Activated B cell treated with CpG ODN at 0.5 μM for 24 hours (primary cell): Measurements from ENCODE around the gene ANKRD62. TPM values are rescaled to one million over a fixed set of nuclear protein-coding genes. Genes with fewer than 3 reads are reported as not detected.

ENCODE experiments used
- ATAC-seq: fragments of 200-7000 bp; cut with Tn5 transposase; one replicate; pipeline ENCODE4 v1.10.0; 2021; ENCODE audit warnings: low read depth, mild to moderate bottlenecking, moderate library complexity
- CTCF ChIA-PET: fragments of 350-600 bp; sonication (Branson Sonifier 250); formaldehyde crosslinking; loops from one replicate; lab custom pipeline; 2021; ENCODE audit warnings: antibody characterized with exemption; lab: Charles Lee
- POLR2A ChIA-PET: fragments of 350-600 bp; sonication (Branson Sonifier 250); formaldehyde crosslinking; loops from one replicate; lab custom pipeline; 2021; ENCODE audit warnings: antibody characterized with exemption; lab: Charles Lee
- DNase-seq: peaks from one replicate; pipeline ENCODE4 v3.0.0; 2022
- H3K27ac Mint-ChIP-seq: one replicate; pipeline ENCODE4 v1.8.0; 2020; ENCODE audit warnings: mixed read lengths
- H3K27me3 Mint-ChIP-seq: one replicate; pipeline ENCODE4 v1.8.0; 2021; ENCODE audit warnings: mixed read lengths
- H3K36me3 Mint-ChIP-seq: one replicate; pipeline ENCODE4 v1.8.0; 2021; ENCODE audit warnings: low read depth, mixed read lengths
- H3K4me1 Mint-ChIP-seq: one replicate; pipeline ENCODE4 v1.8.0; 2021; ENCODE audit warnings: mixed read lengths
- H3K4me3 Mint-ChIP-seq: one replicate; pipeline ENCODE4 v1.8.0; 2020; ENCODE audit warnings: mild to moderate bottlenecking, mixed read lengths
- H3K9me3 Mint-ChIP-seq: one replicate; pipeline ENCODE4 v1.8.0; 2020; ENCODE audit warnings: mixed read lengths
- intact Hi-C: fragments of 100-400 bp; cut with micrococcal nuclease; formaldehyde crosslinking; loops from one replicate; pipeline ENCODE4 v1.15.1; 2024
- total RNA-seq: library from RNA; stranded (reverse); gene quantifications from 2 replicates; pipeline ENCODE4 v1.2.3, GENCODE V29; 2022
- TF ChIP-seq, protein P1 (sequence below): fragments of 200-600 bp; IDR thresholded peaks from one replicate; pipeline ENCODE4 v1.8.0; 2022; ENCODE audit warnings: antibody characterized with exemption, mild to moderate bottlenecking

The ANKRD62 gene
- total RNA-seq, 1 donor from 2014 or later, result not detected

DNA sequence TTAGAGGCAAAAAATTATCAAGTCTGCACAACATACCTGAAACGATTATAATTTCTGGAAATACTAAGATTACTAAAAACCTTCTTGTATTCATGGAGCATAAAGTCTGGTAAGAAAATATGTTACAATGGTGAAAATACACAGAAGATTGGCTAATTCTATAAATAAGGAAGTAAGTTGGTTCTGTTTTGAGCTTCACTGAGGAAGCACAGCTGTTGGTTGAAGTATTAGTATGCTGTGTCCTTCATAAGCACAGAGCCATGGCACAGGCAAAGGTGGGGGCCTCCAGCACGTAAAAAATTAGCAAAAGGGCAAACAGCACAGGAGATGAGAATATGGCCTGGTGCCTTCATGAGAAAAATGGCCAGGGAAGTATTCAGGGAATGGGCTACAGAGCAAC is 40.4 kb upstream of the ANKRD62 start:
- peak overlapping the region; percentile 53 for H3K4me3 Mint-ChIP-seq
- ATAC-seq (peak; percentile 69), DNase-seq (no peak)
- no peaks in the 10 kb centered on the region for H3K9me3 Mint-ChIP-seq
- POLR2A ChIA-PET, result interaction anchor here (1.5 kb wide), 1 partner anchor 58 kb away, joined by 3 read pairs; no protein-coding TSS in a partner anchor
- CTCF ChIA-PET, result interaction anchor here (1.3 kb wide), 1 partner anchor 15 kb away, joined by 8 read pairs; no protein-coding TSS in a partner anchor
- TF ChIP-seq, protein P1, sequence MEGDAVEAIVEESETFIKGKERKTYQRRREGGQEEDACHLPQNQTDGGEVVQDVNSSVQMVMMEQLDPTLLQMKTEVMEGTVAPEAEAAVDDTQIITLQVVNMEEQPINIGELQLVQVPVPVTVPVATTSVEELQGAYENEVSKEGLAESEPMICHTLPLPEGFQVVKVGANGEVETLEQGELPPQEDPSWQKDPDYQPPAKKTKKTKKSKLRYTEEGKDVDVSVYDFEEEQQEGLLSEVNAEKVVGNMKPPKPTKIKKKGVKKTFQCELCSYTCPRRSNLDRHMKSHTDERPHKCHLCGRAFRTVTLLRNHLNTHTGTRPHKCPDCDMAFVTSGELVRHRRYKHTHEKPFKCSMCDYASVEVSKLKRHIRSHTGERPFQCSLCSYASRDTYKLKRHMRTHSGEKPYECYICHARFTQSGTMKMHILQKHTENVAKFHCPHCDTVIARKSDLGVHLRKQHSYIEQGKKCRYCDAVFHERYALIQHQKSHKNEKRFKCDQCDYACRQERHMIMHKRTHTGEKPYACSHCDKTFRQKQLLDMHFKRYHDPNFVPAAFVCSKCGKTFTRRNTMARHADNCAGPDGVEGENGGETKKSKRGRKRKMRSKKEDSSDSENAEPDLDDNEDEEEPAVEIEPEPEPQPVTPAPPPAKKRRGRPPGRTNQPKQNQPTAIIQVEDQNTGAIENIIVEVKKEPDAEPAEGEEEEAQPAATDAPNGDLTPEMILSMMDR, result no peak
- no peaks in the 10 kb centered on the region for H3K36me3 Mint-ChIP-seq
- intact Hi-C loops, result loop anchor here (1.0 to 10.0 kb wide), 3 partner anchors 72 to 1082 kb away; partner anchors contain the start of gene IMPA2
- peaks cover 53% of the 10 kb centered on the region for H3K4me1 Mint-ChIP-seq
- H3K27me3 Mint-ChIP-seq, result no peaks in the 10 kb centered on the region
- H3K27ac Mint-ChIP-seq, result peak overlapping the region; percentile 47

DNA sequence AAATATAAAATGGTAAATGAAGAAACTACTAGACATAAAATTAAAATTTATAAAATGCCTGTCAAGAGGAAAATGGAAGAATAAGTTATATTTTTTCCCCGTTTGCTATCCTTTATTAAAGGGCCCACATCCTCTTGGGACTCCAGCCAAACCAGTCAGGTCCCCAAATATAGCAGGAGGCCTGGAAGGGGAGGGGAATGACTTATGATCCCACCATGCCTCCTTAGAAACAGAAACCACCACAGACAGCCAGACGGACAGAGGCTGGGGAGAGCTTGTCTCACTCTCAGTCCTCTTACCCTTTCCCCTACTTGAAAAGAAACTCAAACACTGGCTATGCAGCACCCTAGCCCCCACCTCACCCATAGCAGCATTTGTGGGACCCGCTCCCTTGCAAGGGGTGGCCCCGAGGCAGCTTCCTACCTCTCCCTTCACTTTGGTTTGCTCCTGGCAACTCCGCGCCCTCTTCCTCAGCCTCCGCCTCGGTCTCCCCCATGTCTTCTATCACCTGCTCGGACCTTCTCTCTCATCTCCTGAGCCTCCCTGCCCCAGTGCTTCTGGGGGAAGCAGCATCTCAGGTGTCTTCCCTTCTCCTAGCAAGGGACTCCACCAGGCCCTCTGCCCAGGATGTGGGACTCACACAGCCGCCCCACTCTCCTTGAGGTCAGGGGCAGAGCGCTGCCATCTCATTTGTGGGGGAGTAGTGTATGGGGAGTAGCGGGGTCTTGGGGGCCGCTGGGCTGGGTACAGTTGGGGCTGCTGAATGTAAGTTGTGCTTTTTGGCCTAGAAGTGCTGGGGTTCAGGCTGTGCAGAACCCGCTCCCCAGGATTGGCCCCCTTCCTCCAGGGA is 37.4 kb upstream of the ANKRD62 start:
- Mint-ChIP-seq H3K27ac (no peak overlapping the region), H3K9me3 (no peaks in the 10 kb centered on the region), H3K4me1 (peaks cover 25% of the 10 kb centered on the region), H3K36me3 (no peaks in the 10 kb centered on the region), H3K4me3 (no peak overlapping the region), H3K27me3 (no peaks in the 10 kb centered on the region)
- ChIA-PET POLR2A (no interaction called here), CTCF (no interaction called here)
- TF ChIP-seq, protein P1, result no peak
- intact Hi-C loops, result loop anchor here (10.0 kb wide), 1 partner anchor 1079 kb away; no protein-coding TSS in a partner anchor
- ATAC-seq (no peak), DNase-seq (no peak)

DNA sequence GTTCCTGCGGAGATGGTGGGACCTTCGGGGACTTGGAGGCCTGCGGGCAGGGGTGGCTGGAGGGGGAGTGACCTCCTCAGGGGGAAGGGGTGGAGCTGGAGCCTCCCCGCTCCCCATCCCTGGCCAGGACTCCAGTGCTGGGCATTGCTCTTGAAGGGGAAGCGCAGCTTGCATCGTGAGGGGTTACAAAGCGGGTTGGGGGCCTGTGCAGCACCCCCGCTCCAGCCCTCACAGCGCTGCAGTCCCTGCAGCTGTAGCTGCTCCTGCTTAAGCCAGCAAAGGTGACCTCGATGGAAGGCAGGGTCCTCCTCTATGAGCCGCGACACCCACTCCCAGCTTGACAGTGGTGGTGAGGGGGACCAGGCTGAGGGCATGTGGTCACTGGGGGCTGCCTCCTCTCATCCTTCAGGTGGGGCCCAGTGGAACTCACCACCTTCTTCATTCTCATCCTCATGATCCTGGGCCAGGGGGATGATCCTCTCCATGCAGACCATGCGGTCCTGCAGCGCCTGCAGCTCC is 36.7 kb upstream of the ANKRD62 start:
- Mint-ChIP-seq H3K4me3 (no peak overlapping the region), H3K27ac (no peak overlapping the region), H3K36me3 (no peaks in the 10 kb centered on the region), H3K27me3 (no peaks in the 10 kb centered on the region), H3K4me1 (peaks cover 19% of the 10 kb centered on the region), H3K9me3 (no peaks in the 10 kb centered on the region)
- TF ChIP-seq, protein P1, result no peak
- CTCF ChIA-PET, result no interaction called here
- ATAC-seq (no peak), DNase-seq (no peak)
- POLR2A ChIA-PET, result interaction anchor here (0.6 kb wide), 1 partner anchor 15 kb away, joined by 3 read pairs; no protein-coding TSS in a partner anchor
- intact Hi-C loops, result loop anchor here (10.0 kb wide), 1 partner anchor 1078 kb away; no protein-coding TSS in a partner anchor

DNA sequence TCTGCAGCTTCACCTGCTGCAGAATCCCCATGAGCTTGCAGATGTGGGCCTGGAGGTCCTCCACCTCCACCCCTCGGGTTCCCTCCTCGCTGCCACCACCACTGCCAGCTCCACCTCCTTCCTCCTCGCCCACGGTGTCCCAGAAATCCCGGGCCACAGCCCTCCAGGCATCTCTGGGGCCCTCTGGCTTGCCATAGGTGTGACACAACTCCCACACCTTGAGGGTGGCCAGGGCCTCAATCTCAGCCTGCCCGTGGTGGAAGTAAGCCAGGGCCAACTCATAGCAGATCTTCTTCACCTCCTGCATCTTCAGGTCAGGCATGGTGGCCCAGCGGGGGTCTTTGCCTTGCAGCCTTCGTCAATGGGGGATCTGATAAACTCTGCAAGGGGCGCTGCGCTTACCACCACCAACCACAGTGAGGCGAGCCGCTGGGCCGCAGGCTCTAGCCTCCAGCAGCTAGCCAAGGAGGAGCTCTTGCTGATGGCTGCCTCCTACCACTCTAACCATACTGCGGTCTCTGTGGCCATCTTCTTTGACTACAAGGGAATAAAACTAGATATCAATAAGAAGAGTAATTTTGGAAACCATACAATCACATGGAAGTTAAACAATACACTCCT is 36.1 kb upstream of the ANKRD62 start:
- H3K27me3 Mint-ChIP-seq, result no peaks in the 10 kb centered on the region
- ATAC-seq, result no peak
- H3K9me3 Mint-ChIP-seq, result no peaks in the 10 kb centered on the region
- CTCF ChIA-PET, result no interaction called here
- POLR2A ChIA-PET, result interaction anchor here (0.6 kb wide), 1 partner anchor 15 kb away, joined by 3 read pairs; no protein-coding TSS in a partner anchor
- no peak overlapping the region for H3K4me3 Mint-ChIP-seq
- intact Hi-C loops, result loop anchor here (10.0 kb wide), 1 partner anchor 1077 kb away; no protein-coding TSS in a partner anchor
- DNase-seq, result no peak
- TF ChIP-seq, protein P1, result no peak
- peaks cover 16% of the 10 kb centered on the region for H3K4me1 Mint-ChIP-seq
- no peaks in the 10 kb centered on the region for H3K36me3 Mint-ChIP-seq
- no peak overlapping the region for H3K27ac Mint-ChIP-seq
